SK-N-SH (cell line): ENCODE data around the gene FBXW11.

Experiments used
- EP300 ChIP-seq, 2 experiments: IDR thresholded peaks; 2 replicates each; pipeline versions ENCODE4 v1.4.0 to v1.6.1; 2012; ENCODE audit warnings: borderline replicate concordance in 1 of 2, low read depth in 1 of 2, low read length in 1 of 2
- FOXM1 ChIP-seq: IDR thresholded peaks from 2 replicates; pipeline ENCODE4 v1.4.0; 2012; ENCODE audit warnings: low read depth, mild to moderate bottlenecking
- POLR2AphosphoS5 ChIP-seq: IDR thresholded peaks from 2 replicates; pipeline ENCODE4 v1.6.1; 2012; ENCODE audit warnings: low read depth, low read length
- RCOR1 ChIP-seq: fragments of 150-350 bp; IDR thresholded peaks from 2 replicates; pipeline ENCODE4 v1.6.1; 2017; ENCODE audit warnings: antibody characterized with exemption, low read length
- RXRA ChIP-seq: IDR thresholded peaks from 2 replicates; pipeline ENCODE4 v1.4.0; 2012; ENCODE audit warnings: low read depth, mild to moderate bottlenecking, borderline replicate concordance
- TAF1 ChIP-seq: IDR thresholded peaks from 2 replicates; pipeline ENCODE4 v1.6.1; 2012; ENCODE audit warnings: low read depth, mild to moderate bottlenecking, low read length, moderate library complexity, borderline replicate concordance
- TCF12 ChIP-seq: IDR thresholded peaks from 2 replicates; pipeline ENCODE4 v1.4.0; 2012
- TF ChIP-seq, protein P1 (sequence below): IDR thresholded peaks from 2 replicates; pipeline ENCODE4 v1.4.0; 2012; ENCODE audit warnings: low read depth
- TF ChIP-seq, protein P2 (sequence below): fragments of 200-600 bp; sonication (generic); IDR thresholded peaks from 2 replicates; pipeline ENCODE4 v1.6.1; 2017; ENCODE audit warnings: antibody characterized with exemption, mild to moderate bottlenecking, moderate library complexity

DNA sequence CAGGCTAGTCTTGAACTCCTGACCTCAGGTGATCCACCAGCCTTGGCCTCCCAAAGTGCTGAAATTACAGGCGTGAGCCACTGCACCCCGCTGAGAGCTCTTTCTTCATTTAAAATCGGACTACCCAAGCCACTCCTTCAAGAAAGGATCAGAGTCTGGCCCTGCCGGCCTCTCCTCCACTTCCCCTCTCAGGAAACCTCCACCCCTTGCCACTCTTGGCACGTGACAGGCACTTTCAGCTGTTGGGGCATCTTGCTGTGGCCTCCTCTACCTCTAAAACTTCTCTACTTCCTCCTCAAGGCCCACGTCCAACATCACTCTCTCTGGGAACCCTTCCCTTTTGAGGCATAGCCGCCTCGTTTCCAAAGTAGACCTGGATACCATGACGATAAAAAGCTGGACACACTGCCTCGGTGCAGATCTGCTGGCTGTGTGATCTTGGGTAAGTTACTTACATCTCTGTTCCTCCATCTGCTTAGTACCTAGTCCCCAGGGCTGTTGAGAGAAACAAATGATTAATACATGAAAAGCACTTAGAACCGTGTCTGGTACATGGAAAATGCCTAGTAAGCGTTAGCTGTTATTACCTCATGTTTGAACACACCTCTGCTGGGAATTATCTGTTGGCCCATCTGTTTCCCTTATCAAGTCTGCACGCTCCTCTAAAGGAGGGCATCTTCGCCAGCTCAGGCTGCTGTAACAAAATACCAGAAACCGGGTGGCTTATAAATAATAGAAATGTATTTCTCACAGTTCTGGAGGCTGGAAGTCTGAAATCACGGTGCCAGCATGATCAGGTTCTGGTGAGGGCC lies 165.5 kb downstream of the FBXW11 start:
- TF ChIP-seq RXRA (no peak), TCF12 (no peak), EP300 (IDR thresholded peaks at IDR 0.05; ENCODE audit: borderline replicate concordance in 1 of 2, low read depth in 1 of 2, low read length in 1 of 2) (no peak), TAF1 (no peak), FOXM1 (no peak), RCOR1 (no peak), POLR2AphosphoS5 (no peak)
- TF ChIP-seq, protein P1, sequence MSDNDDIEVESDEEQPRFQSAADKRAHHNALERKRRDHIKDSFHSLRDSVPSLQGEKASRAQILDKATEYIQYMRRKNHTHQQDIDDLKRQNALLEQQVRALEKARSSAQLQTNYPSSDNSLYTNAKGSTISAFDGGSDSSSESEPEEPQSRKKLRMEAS: no peak
- TF ChIP-seq, protein P2, sequence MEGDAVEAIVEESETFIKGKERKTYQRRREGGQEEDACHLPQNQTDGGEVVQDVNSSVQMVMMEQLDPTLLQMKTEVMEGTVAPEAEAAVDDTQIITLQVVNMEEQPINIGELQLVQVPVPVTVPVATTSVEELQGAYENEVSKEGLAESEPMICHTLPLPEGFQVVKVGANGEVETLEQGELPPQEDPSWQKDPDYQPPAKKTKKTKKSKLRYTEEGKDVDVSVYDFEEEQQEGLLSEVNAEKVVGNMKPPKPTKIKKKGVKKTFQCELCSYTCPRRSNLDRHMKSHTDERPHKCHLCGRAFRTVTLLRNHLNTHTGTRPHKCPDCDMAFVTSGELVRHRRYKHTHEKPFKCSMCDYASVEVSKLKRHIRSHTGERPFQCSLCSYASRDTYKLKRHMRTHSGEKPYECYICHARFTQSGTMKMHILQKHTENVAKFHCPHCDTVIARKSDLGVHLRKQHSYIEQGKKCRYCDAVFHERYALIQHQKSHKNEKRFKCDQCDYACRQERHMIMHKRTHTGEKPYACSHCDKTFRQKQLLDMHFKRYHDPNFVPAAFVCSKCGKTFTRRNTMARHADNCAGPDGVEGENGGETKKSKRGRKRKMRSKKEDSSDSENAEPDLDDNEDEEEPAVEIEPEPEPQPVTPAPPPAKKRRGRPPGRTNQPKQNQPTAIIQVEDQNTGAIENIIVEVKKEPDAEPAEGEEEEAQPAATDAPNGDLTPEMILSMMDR: no peak
